ENCODE measurements around the gene ACOT7.

The ACOT7 gene

DNA sequence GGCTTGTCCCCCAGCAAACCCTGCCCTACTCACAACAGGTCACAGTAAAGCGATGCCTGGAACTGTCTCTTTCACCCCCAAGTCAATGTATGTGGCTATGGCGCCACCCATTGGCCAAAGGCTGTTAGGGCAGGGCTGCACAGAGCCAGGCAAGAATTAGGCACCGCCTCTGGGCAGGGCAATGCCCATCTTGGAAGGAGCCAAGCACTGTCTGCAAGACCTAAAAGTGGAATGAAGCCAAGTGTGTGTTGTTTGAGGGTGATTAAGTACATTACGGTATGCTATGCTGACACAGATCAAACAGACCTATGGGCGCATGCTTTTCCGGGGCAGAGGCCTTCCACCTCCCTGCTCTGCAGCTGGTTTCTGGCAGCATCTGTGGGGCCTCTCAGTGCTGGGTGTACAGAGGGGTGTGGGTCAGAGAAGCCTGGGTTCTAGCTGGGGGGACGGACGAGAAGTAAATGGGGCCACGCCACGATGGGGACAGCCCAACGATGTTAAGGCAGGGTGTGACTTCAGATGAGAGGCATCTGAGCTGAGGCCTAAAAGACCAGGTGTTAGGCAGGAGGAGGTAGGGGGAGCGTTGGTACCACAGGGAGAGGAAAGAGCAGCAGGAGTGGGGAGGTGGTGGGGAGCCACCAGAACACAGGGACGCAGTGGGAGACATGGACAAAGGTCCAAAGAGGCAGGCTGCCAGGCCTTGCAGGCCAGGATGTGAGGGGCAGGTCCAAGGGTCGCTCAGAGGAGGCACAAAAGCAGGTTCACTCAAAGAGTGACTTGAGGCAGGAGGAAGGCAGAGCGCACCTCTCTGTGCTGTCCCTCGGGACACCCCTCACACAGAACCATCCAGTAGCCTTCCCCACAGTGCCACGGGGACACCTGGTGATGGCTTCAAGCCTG lies 49.8 kb downstream of the ACOT7 start:
- no peak overlapping the region for H3K4me3 ChIP-seq (ENCODE audit: low read length in 2 of 2)
- no peak overlapping the region for H3K18ac ChIP-seq (ENCODE audit: low read length)
- H2AFZ ChIP-seq (ENCODE audit: low read length) = no peak overlapping the region
- no peak overlapping the region for H4K8ac ChIP-seq (ENCODE audit: low read depth, low read length)
- no peaks in the 10 kb centered on the region for H3K9me3 ChIP-seq (replicated peaks in 1 of 2; ENCODE audit: control insufficient read depth in 2 of 2, insufficient read depth in 1 of 2, low read depth in 1 of 2, low read length in 2 of 2)
- H4K91ac ChIP-seq (ENCODE audit: low read depth, low read length, poor library complexity) = no peak overlapping the region
- peaks cover 2 to 25% of the 10 kb centered on the region in 2 donors for H3K36me3 ChIP-seq (replicated peaks in 1 of 2; ENCODE audit: control insufficient read depth in 2 of 2, insufficient read depth in 2 of 2, low read length in 2 of 2)
- no peak overlapping the region for H3K9ac ChIP-seq (ENCODE audit: low read depth, low read length, poor library complexity)
- H3K4me2 ChIP-seq (ENCODE audit: insufficient read depth, low read length, poor library complexity, severe bottlenecking) = no peak overlapping the region
- peaks cover 17 to 19% of the 10 kb centered on the region in 2 donors for H3K4me1 ChIP-seq (ENCODE audit: control insufficient read depth in 2 of 2, insufficient read depth in 1 of 2, low read depth in 1 of 2, low read length in 2 of 2)
- no peak overlapping the region for H3K23ac ChIP-seq (ENCODE audit: low read depth, low read length, poor library complexity)
- H3K14ac ChIP-seq (ENCODE audit: low read length) = no peak overlapping the region
- H2BK5ac ChIP-seq (ENCODE audit: low read length) = no peak overlapping the region
- no peak overlapping the region for H2BK12ac ChIP-seq (ENCODE audit: low read length)
- H3K4ac ChIP-seq (ENCODE audit: low read length) = no peak overlapping the region
- H2AK5ac ChIP-seq (ENCODE audit: low read depth, low read length) = no peak overlapping the region
- no peaks in the 10 kb centered on the region for H3K27me3 ChIP-seq (ENCODE audit: control insufficient read depth in 3 of 3, insufficient read depth in 3 of 3, low read depth in 1 of 3, low read length in 3 of 3)
- H3K27ac ChIP-seq (replicated peaks; ENCODE audit: low read length) = no peak overlapping the region
- peak; percentile 80 for DNase-seq (ENCODE audit: low spot score)
- H2BK15ac ChIP-seq (ENCODE audit: low read length) = no peak overlapping the region
- WGBS, 2 donors (ENCODE audit: extremely low coverage in 2 of 2, insufficient read length in 2 of 2, insufficient replicate concordance in 1 of 2) = no CpG with 5 or more reads among the region's 17 CpGs
- H2BK120ac ChIP-seq (ENCODE audit: low read depth, low read length) = no peak overlapping the region
- H3K79me1 ChIP-seq (ENCODE audit: low read depth, low read length) = peaks cover 9% of the 10 kb centered on the region

- Histone ChIP-seq H2BK5ac (ENCODE audit: low read length) (no peak overlapping the region), H3K4me3 (ENCODE audit: low read length in 2 of 2) (no peak overlapping the region), H3K27me3 (ENCODE audit: control insufficient read depth in 3 of 3, insufficient read depth in 3 of 3, low read depth in 1 of 3, low read length in 3 of 3) (no peaks in the 10 kb centered on the region), H3K14ac (ENCODE audit: low read length) (no peak overlapping the region), H3K36me3 (replicated peaks in 1 of 2; ENCODE audit: control insufficient read depth in 2 of 2, insufficient read depth in 2 of 2, low read length in 2 of 2) (peaks cover 0 to 37% of the 10 kb centered on the region in 2 donors), H2AK5ac (ENCODE audit: low read depth, low read length) (no peak overlapping the region), H3K23ac (ENCODE audit: low read depth, low read length, poor library complexity) (no peak overlapping the region), H3K9me3 (replicated peaks in 1 of 2; ENCODE audit: control insufficient read depth in 2 of 2, insufficient read depth in 1 of 2, low read depth in 1 of 2, low read length in 2 of 2) (no peaks in the 10 kb centered on the region), H2BK120ac (ENCODE audit: low read depth, low read length) (no peak overlapping the region), H2BK12ac (ENCODE audit: low read length) (no peak overlapping the region), H4K91ac (ENCODE audit: low read depth, low read length, poor library complexity) (no peak overlapping the region), H2AFZ (ENCODE audit: low read length) (no peak overlapping the region), H3K9ac (ENCODE audit: low read depth, low read length, poor library complexity) (no peak overlapping the region), H3K4me2 (ENCODE audit: insufficient read depth, low read length, poor library complexity, severe bottlenecking) (no peak overlapping the region), H3K79me1 (ENCODE audit: low read depth, low read length) (peaks cover 11% of the 10 kb centered on the region), H3K18ac (ENCODE audit: low read length) (no peak overlapping the region), H3K4me1 (ENCODE audit: control insufficient read depth in 2 of 2, insufficient read depth in 1 of 2, low read depth in 1 of 2, low read length in 2 of 2) (peaks cover 21 to 27% of the 10 kb centered on the region in 2 donors), H3K27ac (replicated peaks; ENCODE audit: low read length) (no peak overlapping the region), H3K4ac (ENCODE audit: low read length) (no peak overlapping the region), H2BK15ac (ENCODE audit: low read length) (no peak overlapping the region), H4K8ac (ENCODE audit: low read depth, low read length) (peak overlapping the region; percentile 1)
- DNase-seq (ENCODE audit: low spot score) = no peak
- no CpG with 5 or more reads among the region's 9 CpGs for WGBS, 2 donors (ENCODE audit: extremely low coverage in 2 of 2, insufficient read length in 2 of 2, insufficient replicate concordance in 1 of 2)
Measured at GRCh38 chr1:6342056-6342455, 51.5 kb downstream of the ACOT7 start.

GRCh38 chr1:6338695-6339094 lies 54.9 kb downstream of the ACOT7 start:
- no peak overlapping the region for H3K9ac ChIP-seq (ENCODE audit: low read depth, low read length, poor library complexity)
- peak overlapping the region; percentile 39 for H2AFZ ChIP-seq (ENCODE audit: low read length)
- peak overlapping the region; percentile 86 for H2AK5ac ChIP-seq (ENCODE audit: low read depth, low read length)
- H3K14ac ChIP-seq (ENCODE audit: low read length) = peak overlapping the region; percentile 84
- peaks cover 0 to 34% of the 10 kb centered on the region in 2 donors for H3K36me3 ChIP-seq (replicated peaks in 1 of 2; ENCODE audit: control insufficient read depth in 2 of 2, insufficient read depth in 2 of 2, low read length in 2 of 2)
- peaks cover 37 to 43% of the 10 kb centered on the region in 2 donors for H3K4me1 ChIP-seq (ENCODE audit: control insufficient read depth in 2 of 2, insufficient read depth in 1 of 2, low read depth in 1 of 2, low read length in 2 of 2)
- H3K4me3 ChIP-seq (ENCODE audit: low read length in 2 of 2) = no peak overlapping the region
- H3K4me2 ChIP-seq (ENCODE audit: insufficient read depth, low read length, poor library complexity, severe bottlenecking) = peak overlapping the region; percentile 32
- H3K23ac ChIP-seq (ENCODE audit: low read depth, low read length, poor library complexity) = no peak overlapping the region
- H3K4ac ChIP-seq (ENCODE audit: low read length) = peak overlapping the region; percentile 19
- H3K27ac ChIP-seq (replicated peaks; ENCODE audit: low read length) = peak overlapping the region; percentile 84
- peak; percentile 62 for DNase-seq (ENCODE audit: low spot score)
- H2BK5ac ChIP-seq (ENCODE audit: low read length) = peak overlapping the region; percentile 99
- WGBS, 2 donors (ENCODE audit: extremely low coverage in 2 of 2, insufficient read length in 2 of 2, insufficient replicate concordance in 1 of 2) = no CpG with 5 or more reads among the region's 7 CpGs
- peak overlapping the region; percentile 86 for H4K8ac ChIP-seq (ENCODE audit: low read depth, low read length)
- peaks cover 9% of the 10 kb centered on the region for H3K79me1 ChIP-seq (ENCODE audit: low read depth, low read length)
- H2BK120ac ChIP-seq (ENCODE audit: low read depth, low read length) = peak overlapping the region; percentile 6
- H3K18ac ChIP-seq (ENCODE audit: low read length) = peak overlapping the region; percentile 92
- H3K27me3 ChIP-seq (ENCODE audit: control insufficient read depth in 3 of 3, insufficient read depth in 3 of 3, low read depth in 1 of 3, low read length in 3 of 3) = no peaks in the 10 kb centered on the region
- H2BK12ac ChIP-seq (ENCODE audit: low read length) = peak overlapping the region; percentile 94
- peak overlapping the region; percentile 47 for H4K91ac ChIP-seq (ENCODE audit: low read depth, low read length, poor library complexity)
- peak overlapping the region; percentile 83 for H2BK15ac ChIP-seq (ENCODE audit: low read length)
- H3K9me3 ChIP-seq (replicated peaks in 1 of 2; ENCODE audit: control insufficient read depth in 2 of 2, insufficient read depth in 1 of 2, low read depth in 1 of 2, low read length in 2 of 2) = no peaks in the 10 kb centered on the region

All from neuronal stem cell (in vitro differentiated cells).